ENCODE data around the gene CFAP61. TPM values are rescaled to one million over a fixed set of nuclear protein-coding genes. Genes with fewer than 3 reads are reported as not detected.
A peak's percentile ranks its signal among the peaks of the same experiment; 100 is the strongest.

The CFAP61 gene
- total and polyA plus RNA-seq, 10 donors: 0.06 to 0.17 TPM; not detected in 8

- no peaks in the 10 kb centered on the region for H3K27me3 ChIP-seq (replicated peaks in 1 of 7)
- H3K4me3 ChIP-seq: no peak overlapping the region
- 79 to 94% (median 90%) methylated on average over 3 of the region's 3 CpGs for WGBS, 5 donors
- no peaks in the 10 kb centered on the region for H3K4me1 ChIP-seq
- DNase-seq: no peak
- intact Hi-C loops (cut with DNase I; ENCODE audit: low total_unique reads): no loop called here
- H3K27ac ChIP-seq: no peak overlapping the region
- no peaks in the 10 kb centered on the region for H3K36me3 ChIP-seq
- TF ChIP-seq, protein P1, sequence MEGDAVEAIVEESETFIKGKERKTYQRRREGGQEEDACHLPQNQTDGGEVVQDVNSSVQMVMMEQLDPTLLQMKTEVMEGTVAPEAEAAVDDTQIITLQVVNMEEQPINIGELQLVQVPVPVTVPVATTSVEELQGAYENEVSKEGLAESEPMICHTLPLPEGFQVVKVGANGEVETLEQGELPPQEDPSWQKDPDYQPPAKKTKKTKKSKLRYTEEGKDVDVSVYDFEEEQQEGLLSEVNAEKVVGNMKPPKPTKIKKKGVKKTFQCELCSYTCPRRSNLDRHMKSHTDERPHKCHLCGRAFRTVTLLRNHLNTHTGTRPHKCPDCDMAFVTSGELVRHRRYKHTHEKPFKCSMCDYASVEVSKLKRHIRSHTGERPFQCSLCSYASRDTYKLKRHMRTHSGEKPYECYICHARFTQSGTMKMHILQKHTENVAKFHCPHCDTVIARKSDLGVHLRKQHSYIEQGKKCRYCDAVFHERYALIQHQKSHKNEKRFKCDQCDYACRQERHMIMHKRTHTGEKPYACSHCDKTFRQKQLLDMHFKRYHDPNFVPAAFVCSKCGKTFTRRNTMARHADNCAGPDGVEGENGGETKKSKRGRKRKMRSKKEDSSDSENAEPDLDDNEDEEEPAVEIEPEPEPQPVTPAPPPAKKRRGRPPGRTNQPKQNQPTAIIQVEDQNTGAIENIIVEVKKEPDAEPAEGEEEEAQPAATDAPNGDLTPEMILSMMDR (IDR thresholded peaks at IDR 0.05 in 8 of 11, conservative IDR thresholded peaks at IDR 0.05 in 3 of 11): no peak
- TF ChIP-seq POLR2A (IDR thresholded peaks at IDR 0.05) (no peak), POLR2AphosphoS5 (IDR thresholded peaks at IDR 0.05) (no peak)
- H3K9me3 ChIP-seq: peaks cover 0 to 8% (median 0%) of the 10 kb centered on the region in 8 donors
Measured at GRCh38 chr20:20167698-20168097, 115.4 kb downstream of the CFAP61 start.

DNA sequence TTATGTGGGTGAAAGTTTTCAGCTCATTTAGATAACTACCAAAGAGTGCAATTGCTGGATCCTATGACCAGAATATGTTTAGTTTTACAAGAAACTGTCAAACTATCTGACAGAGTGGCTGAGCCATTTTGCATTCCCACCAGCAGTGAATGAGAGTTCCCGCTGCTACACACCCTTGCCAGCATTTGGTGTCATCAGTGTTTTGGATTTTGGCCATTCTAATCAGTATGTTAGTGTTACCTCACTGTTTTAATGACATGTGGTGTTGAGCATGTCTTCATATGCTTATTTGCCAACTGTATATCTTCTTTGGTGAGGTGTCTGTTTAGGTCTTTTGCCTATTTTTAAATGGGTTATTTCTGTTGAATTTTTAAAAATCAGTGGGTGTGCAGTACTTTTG, 120.9 kb downstream of the CFAP61 start:
- Histone ChIP-seq H3K27ac (no peak overlapping the region), H3K27me3 (replicated peaks in 1 of 7) (peaks cover 0 to 4% (median 0%) of the 10 kb centered on the region in 7 donors), H3K4me1 (no peaks in the 10 kb centered on the region), H3K4me3 (no peak overlapping the region), H3K9me3 (peaks cover 0 to 8% (median 0%) of the 10 kb centered on the region in 8 donors), H3K36me3 (no peaks in the 10 kb centered on the region)
- 67 to 94% (median 77%) methylated on average over 1 of the region's 1 CpG for WGBS, 5 donors
- no peak for DNase-seq
- TF ChIP-seq, protein P1 (IDR thresholded peaks at IDR 0.05 in 8 of 11, conservative IDR thresholded peaks at IDR 0.05 in 3 of 11): no peak
- TF ChIP-seq POLR2A (IDR thresholded peaks at IDR 0.05) (no peak), POLR2AphosphoS5 (IDR thresholded peaks at IDR 0.05) (no peak)
- intact Hi-C loops (cut with DNase I; ENCODE audit: low total_unique reads): no loop called here

DNA sequence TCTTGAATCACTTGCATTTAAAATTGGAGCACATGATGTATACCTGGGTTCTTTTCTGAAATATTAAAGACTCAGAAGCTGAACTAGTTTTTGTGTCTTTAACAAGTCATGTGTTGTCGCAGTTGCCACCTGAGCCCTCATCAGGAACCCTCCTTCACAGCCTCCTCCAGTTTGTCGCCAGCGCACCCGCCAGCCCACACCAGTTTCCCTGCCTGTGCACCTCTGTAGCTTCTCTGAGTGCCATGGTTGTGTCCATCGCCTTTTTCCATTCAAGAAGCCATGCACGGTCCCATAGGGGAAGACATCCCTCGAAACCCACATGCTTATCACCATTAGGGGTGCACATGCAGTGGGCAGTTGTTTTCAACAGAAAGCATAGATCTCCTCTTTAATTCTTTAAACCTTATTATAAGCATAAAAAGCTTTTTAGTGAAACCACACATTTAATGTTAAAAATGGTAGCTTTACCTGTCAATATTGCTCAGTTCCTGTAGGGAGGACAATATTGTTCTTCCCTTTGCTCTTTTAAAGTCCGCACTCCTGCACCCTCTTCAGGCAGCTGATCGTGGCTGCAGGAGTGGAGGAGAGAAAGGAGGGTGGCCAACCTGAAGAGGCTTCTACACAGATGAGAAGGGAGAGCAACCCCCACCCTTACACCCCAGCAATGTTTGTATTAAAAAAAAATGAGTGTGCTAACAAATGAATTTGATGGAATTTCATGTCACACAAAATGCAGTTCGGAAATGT, 121.9 kb downstream of the CFAP61 start:
- no peaks in the 10 kb centered on the region for H3K36me3 ChIP-seq
- H3K9me3 ChIP-seq: peaks cover 0 to 8% (median 0%) of the 10 kb centered on the region in 8 donors
- peaks cover 0 to 4% (median 0%) of the 10 kb centered on the region in 7 donors for H3K27me3 ChIP-seq (replicated peaks in 1 of 7)
- intact Hi-C loops (cut with DNase I; ENCODE audit: low total_unique reads): no loop called here
- H3K4me3 ChIP-seq: no peak overlapping the region
- no peaks in the 10 kb centered on the region for H3K4me1 ChIP-seq
- no peak for DNase-seq
- H3K27ac ChIP-seq: no peak overlapping the region
- no peak for TF ChIP-seq POLR2A (IDR thresholded peaks at IDR 0.05)
- no peak for TF ChIP-seq POLR2AphosphoS5 (IDR thresholded peaks at IDR 0.05)
- TF ChIP-seq, protein P1 (IDR thresholded peaks at IDR 0.05 in 8 of 11, conservative IDR thresholded peaks at IDR 0.05 in 3 of 11): no peak
- 82 to 88% (median 85%) methylated on average over 10 of the region's 10 CpGs for WGBS, 5 donors

GRCh38 chr20:20181322-20181721, 129.0 kb downstream of the CFAP61 start:
- Histone ChIP-seq H3K27ac (peak overlapping the region in 2 of 8 donors; percentile 17 to 32), H3K27me3 (replicated peaks in 1 of 7) (peaks cover 0 to 7% (median 0%) of the 10 kb centered on the region in 7 donors), H3K9me3 (peaks cover 0 to 12% (median 3%) of the 10 kb centered on the region in 8 donors), H3K4me1 (no peaks in the 10 kb centered on the region), H3K4me3 (no peak overlapping the region), H3K36me3 (no peaks in the 10 kb centered on the region)
- intact Hi-C loops (cut with DNase I; ENCODE audit: low total_unique reads): no loop called here
- no peak for DNase-seq
- WGBS, 5 donors: 75 to 84% (median 79%) methylated on average over 3 of the region's 3 CpGs
- no peak for TF ChIP-seq POLR2AphosphoS5 (IDR thresholded peaks at IDR 0.05)
- TF ChIP-seq, protein P1 (IDR thresholded peaks at IDR 0.05 in 8 of 11, conservative IDR thresholded peaks at IDR 0.05 in 3 of 11): no peak
- TF ChIP-seq POLR2A (IDR thresholded peaks at IDR 0.05): no peak
